ENCODE measurements around the gene MICAL3.

DNA sequence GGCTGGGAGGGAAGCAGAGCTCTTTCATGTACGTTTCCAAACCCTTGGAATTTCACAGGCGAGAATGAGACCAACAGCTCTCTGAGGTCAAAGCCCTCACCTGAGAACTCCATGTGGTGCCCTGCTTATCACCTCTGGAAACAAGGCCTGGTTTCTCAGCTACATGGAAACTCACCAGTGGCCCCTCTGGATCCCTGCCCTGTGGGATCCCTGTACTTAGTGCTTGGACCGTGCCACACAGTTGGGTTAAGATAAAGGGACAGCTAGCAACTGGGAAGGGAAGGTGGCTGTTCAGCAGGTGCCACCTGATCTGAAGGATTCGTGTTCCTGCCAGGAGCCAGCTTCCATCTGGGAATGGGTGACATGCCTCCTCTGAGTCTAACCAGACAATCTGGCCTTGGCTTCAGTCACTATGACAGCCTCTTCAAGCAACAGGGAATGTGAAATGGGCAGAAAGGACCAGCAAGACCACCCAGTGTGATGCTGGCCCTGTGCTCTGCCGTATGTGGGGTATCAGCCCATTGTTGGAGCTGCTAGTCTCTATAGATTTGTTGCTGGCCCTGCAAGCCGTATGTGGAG, 195.8 kb downstream of the MICAL3 start:
- TF ChIP-seq, protein P1, sequence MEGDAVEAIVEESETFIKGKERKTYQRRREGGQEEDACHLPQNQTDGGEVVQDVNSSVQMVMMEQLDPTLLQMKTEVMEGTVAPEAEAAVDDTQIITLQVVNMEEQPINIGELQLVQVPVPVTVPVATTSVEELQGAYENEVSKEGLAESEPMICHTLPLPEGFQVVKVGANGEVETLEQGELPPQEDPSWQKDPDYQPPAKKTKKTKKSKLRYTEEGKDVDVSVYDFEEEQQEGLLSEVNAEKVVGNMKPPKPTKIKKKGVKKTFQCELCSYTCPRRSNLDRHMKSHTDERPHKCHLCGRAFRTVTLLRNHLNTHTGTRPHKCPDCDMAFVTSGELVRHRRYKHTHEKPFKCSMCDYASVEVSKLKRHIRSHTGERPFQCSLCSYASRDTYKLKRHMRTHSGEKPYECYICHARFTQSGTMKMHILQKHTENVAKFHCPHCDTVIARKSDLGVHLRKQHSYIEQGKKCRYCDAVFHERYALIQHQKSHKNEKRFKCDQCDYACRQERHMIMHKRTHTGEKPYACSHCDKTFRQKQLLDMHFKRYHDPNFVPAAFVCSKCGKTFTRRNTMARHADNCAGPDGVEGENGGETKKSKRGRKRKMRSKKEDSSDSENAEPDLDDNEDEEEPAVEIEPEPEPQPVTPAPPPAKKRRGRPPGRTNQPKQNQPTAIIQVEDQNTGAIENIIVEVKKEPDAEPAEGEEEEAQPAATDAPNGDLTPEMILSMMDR (IDR thresholded peaks at IDR 0.05): no peak
- TF ChIP-seq MEF2A (IDR thresholded peaks at IDR 0.05; ENCODE audit: borderline replicate concordance, low read depth): no peak
- no peak for TF ChIP-seq EP300 (IDR thresholded peaks at IDR 0.05; ENCODE audit: borderline replicate concordance in 1 of 2, low read depth in 1 of 2, low read length in 1 of 2)
- no peak for TF ChIP-seq YY1 (IDR thresholded peaks at IDR 0.05; ENCODE audit: low read depth)
- TF ChIP-seq, protein P2, sequence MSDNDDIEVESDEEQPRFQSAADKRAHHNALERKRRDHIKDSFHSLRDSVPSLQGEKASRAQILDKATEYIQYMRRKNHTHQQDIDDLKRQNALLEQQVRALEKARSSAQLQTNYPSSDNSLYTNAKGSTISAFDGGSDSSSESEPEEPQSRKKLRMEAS (IDR thresholded peaks at IDR 0.05; ENCODE audit: low read depth): no peak
- TF ChIP-seq RFX5 (IDR thresholded peaks at IDR 0.05; ENCODE audit: low read length): no peak
- TF ChIP-seq, protein P3, sequence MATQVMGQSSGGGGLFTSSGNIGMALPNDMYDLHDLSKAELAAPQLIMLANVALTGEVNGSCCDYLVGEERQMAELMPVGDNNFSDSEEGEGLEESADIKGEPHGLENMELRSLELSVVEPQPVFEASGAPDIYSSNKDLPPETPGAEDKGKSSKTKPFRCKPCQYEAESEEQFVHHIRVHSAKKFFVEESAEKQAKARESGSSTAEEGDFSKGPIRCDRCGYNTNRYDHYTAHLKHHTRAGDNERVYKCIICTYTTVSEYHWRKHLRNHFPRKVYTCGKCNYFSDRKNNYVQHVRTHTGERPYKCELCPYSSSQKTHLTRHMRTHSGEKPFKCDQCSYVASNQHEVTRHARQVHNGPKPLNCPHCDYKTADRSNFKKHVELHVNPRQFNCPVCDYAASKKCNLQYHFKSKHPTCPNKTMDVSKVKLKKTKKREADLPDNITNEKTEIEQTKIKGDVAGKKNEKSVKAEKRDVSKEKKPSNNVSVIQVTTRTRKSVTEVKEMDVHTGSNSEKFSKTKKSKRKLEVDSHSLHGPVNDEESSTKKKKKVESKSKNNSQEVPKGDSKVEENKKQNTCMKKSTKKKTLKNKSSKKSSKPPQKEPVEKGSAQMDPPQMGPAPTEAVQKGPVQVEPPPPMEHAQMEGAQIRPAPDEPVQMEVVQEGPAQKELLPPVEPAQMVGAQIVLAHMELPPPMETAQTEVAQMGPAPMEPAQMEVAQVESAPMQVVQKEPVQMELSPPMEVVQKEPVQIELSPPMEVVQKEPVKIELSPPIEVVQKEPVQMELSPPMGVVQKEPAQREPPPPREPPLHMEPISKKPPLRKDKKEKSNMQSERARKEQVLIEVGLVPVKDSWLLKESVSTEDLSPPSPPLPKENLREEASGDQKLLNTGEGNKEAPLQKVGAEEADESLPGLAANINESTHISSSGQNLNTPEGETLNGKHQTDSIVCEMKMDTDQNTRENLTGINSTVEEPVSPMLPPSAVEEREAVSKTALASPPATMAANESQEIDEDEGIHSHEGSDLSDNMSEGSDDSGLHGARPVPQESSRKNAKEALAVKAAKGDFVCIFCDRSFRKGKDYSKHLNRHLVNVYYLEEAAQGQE (IDR thresholded peaks at IDR 0.05; ENCODE audit: low read depth, low read length): no peak
- TF ChIP-seq GABPA (IDR thresholded peaks at IDR 0.05; ENCODE audit: low read depth): no peak
